Endothelial cell of umbilical vein (primary cell): ENCODE measurements around the gene LIPM. TPM values are rescaled to one million over a fixed set of nuclear protein-coding genes. Genes with fewer than 3 reads are reported as not detected.

Experiments used
- Bru-seq: library from RNA; stranded (reverse); fragments of 400-500 nt; gene quantifications from one replicate; lab custom pipeline; 2021; lab: Mats Ljungman, UMichigan
- BruChase-seq, 2 experiments: library from RNA; stranded (reverse); fragments of 400-500 nt; gene quantifications; one replicate each; lab custom pipeline; 2021; lab: Mats Ljungman, UMichigan
- BruUV-seq: library from RNA; stranded (reverse); fragments of 400-500 nt; replicated peaks from 2 replicates; lab custom pipeline; 2021; lab: Mats Ljungman, UMichigan
- CTCF ChIA-PET: fragments of 300-600, 350-600 bp; sonication (Branson Sonifier 250); formaldehyde crosslinking; loops from one replicate; lab custom pipeline; 2021; ENCODE audit warnings: antibody characterized with exemption, inconsistent platforms; lab: Charles Lee
- POLR2A ChIA-PET: fragments of 300-600, 350-600 bp; sonication (Branson Sonifier 250); formaldehyde crosslinking; loops from one replicate; lab custom pipeline; 2021; ENCODE audit warnings: antibody characterized with exemption, inconsistent platforms; lab: Charles Lee
- DNase-seq: peaks from one replicate; pipeline ENCODE4 v3.0.0-alpha.2; 2011; ENCODE audit warnings: low read depth, low spot score
- FAIRE-seq: peaks from 2 replicates; lab custom pipeline; 2011; peaks lifted over from hg19 to GRCh38; lab: Jason Lieb, UNC
- H2AFZ ChIP-seq: 2 replicates; pipeline ENCODE4 v1.6.0; 2012; ENCODE audit warnings: low read depth, low read length, control low read depth, inconsistent platforms
- H3K27ac ChIP-seq: 2 replicates; pipeline ENCODE4 v1.5.1; 2011; ENCODE audit warnings: low read depth, mild to moderate bottlenecking, control low read depth, low read length, moderate library complexity; ENCODE audit not compliant: insufficient read depth
- H3K27me3 ChIP-seq, 2 experiments: 2 replicates each; pipeline versions ENCODE4 v1.6.0 to v1.6.1; 2011; ENCODE audit warnings: low read length in 2 of 2, mixed read lengths in 1 of 2; ENCODE audit not compliant: control insufficient read depth in 2 of 2, insufficient read depth in 2 of 2
- H3K36me3 ChIP-seq, 2 experiments: 2 replicates in 1 of 2; 3 replicates in 1 of 2; pipeline ENCODE4 v1.5.1; 2011; ENCODE audit warnings: low read length in 2 of 2, mild to moderate bottlenecking in 1 of 2, moderate library complexity in 1 of 2; ENCODE audit not compliant: control insufficient read depth in 2 of 2, insufficient read depth in 2 of 2; ENCODE audit errors: extremely low read depth in 1 of 2
- H3K4me1 ChIP-seq: 3 replicates; pipeline ENCODE4 v1.5.1; 2011; ENCODE audit warnings: mild to moderate bottlenecking, low read length; ENCODE audit not compliant: control insufficient read depth, insufficient read depth; ENCODE audit errors: extremely low read depth
- H3K4me2 ChIP-seq: 2 replicates; pipeline ENCODE4 v1.6.1; 2011; ENCODE audit warnings: low read length, control low read depth, mixed read lengths; ENCODE audit not compliant: insufficient read depth
- H3K4me3 ChIP-seq, 3 experiments: fragments of 200-600 bp in 1 of 3; sonication (generic), shearing (Covaris generic) in 1 of 3; replicated peaks in 1 of 3; 2 replicates each; pipeline ENCODE4 v1.5.1; 2011 to 2016; ENCODE audit warnings: control low read depth in 3 of 3, low read length in 3 of 3, mild to moderate bottlenecking in 2 of 3, inconsistent platforms in 1 of 3, low read depth in 1 of 3, moderate library complexity in 1 of 3; ENCODE audit not compliant: insufficient read depth in 1 of 3
- H3K79me2 ChIP-seq: 2 replicates; pipeline ENCODE4 v1.6.0; 2012; ENCODE audit warnings: low read length, inconsistent platforms; ENCODE audit not compliant: control insufficient read depth, insufficient read depth
- H3K9ac ChIP-seq: replicated peaks from 2 replicates; pipeline ENCODE3; 2011; ENCODE audit warnings: low read length, control low read depth; ENCODE audit not compliant: insufficient read depth; ENCODE audit errors: extremely low read depth
- H3K9me1 ChIP-seq: replicated peaks from 3 replicates; pipeline ENCODE4 v1.6.0; 2011; ENCODE audit warnings: mild to moderate bottlenecking, low read length; ENCODE audit not compliant: control insufficient read depth, insufficient read depth; ENCODE audit errors: extremely low read depth
- H3K9me3 ChIP-seq: replicated peaks from 2 replicates; pipeline ENCODE4 v1.5.1; 2012; ENCODE audit warnings: low read length, inconsistent platforms; ENCODE audit not compliant: control insufficient read depth, insufficient read depth
- H4K20me1 ChIP-seq: replicated peaks from 2 replicates; pipeline ENCODE3; 2011; ENCODE audit warnings: mild to moderate bottlenecking, low read length; ENCODE audit not compliant: control insufficient read depth, insufficient read depth; ENCODE audit errors: extremely low read depth
- CTCF ChIP-seq, 2 donors: IDR thresholded peaks; 1 replicate in 1 of 2; 2 replicates in 1 of 2; pipeline ENCODE4 v1.5.1; 2011; ENCODE audit warnings: low read length in 2 of 2, mild to moderate bottlenecking in 2 of 2, moderate library complexity in 2 of 2, control low read depth in 1 of 2, inconsistent platforms in 1 of 2, low read depth in 1 of 2; ENCODE audit not compliant: insufficient read depth in 1 of 2; ENCODE audit errors: extremely low read depth in 1 of 2
- EZH2 ChIP-seq: IDR thresholded peaks from 2 replicates; pipeline ENCODE4 v1.6.1; 2012; ENCODE audit warnings: borderline replicate concordance, low read depth, mild to moderate bottlenecking, moderate library complexity, low read length, inconsistent platforms; ENCODE audit not compliant: severe bottlenecking
- FOS ChIP-seq: IDR thresholded peaks from 2 replicates; pipeline ENCODE4 v1.6.1; 2011; ENCODE audit warnings: mild to moderate bottlenecking, low read length, moderate library complexity, borderline replicate concordance; ENCODE audit not compliant: insufficient read depth
- POLR2AphosphoS5 ChIP-seq: IDR thresholded peaks from 2 replicates; pipeline ENCODE4 v1.6.1; 2012; ENCODE audit warnings: low read depth, mild to moderate bottlenecking, control low read depth, low read length, moderate library complexity; ENCODE audit not compliant: insufficient read depth
- dilution Hi-C: fragments of 300-500 bp; cut with MboI; formaldehyde crosslinking; loops from one replicate; pipeline ENCODE4 v1.15.0; 2019; ENCODE audit warnings: low sequenced_read_pairs; ENCODE audit not compliant: extremely low pct_ligation_motif_present
- intact Hi-C: fragments of 100-400 bp; cut with micrococcal nuclease; formaldehyde crosslinking; loops from one replicate; pipeline ENCODE4 v1.10.0; 2022
- long read RNA-seq: library from polyadenylated mRNA; stranded (forward); transcript quantifications from one replicate; pipeline ENCODE4 v2.0.0, GENCODE V29; 2021
- polyA minus RNA-seq, 3 experiments: library from RNA; depleted of rRNA, polyadenylated mRNA; stranded (reverse); fragments of >200 nt; gene quantifications; 1 replicate in 1 of 3; 2 replicates in 2 of 3; pipeline ENCODE4 v1.2.3, GENCODE V29; 2011
- polyA plus RNA-seq, 4 experiments: library from polyadenylated mRNA; depleted of rRNA in 3 of 4; stranded (reverse) in 3 of 4; unstranded in 1 of 4; fragments of >200 nt; gene quantifications; 2 replicates each; pipeline versions ENCODE4 v1.2.1 to v1.2.3, GENCODE V29; 2011 to 2012; ENCODE audit warnings: missing spikeins in 1 of 4
- total RNA-seq: library from RNA; stranded (reverse); gene quantifications from 2 replicates; pipeline ENCODE4 v1.2.3, GENCODE V29; 2021

LIPM gene
- total RNA-seq = not detected in 2 replicates
- polyA plus RNA-seq = not detected in 2 replicates
- polyA plus RNA-seq (2011; cell fraction: cytosol; rRNA removed) = not detected in 2 replicates
- not detected in 2 replicates for polyA plus RNA-seq (2011; cell fraction: nucleus; rRNA removed)
- polyA plus RNA-seq (2012) = not detected in 2 replicates
- polyA minus RNA-seq = not detected in 2 replicates
- polyA minus RNA-seq (2011; cell fraction: cytosol; rRNA and poly(A)+ RNA removed) = not detected
- not detected in 2 replicates for polyA minus RNA-seq (2011; cell fraction: nucleus; rRNA and poly(A)+ RNA removed)
- Bru-seq, nascent RNA = not detected
- BruChase-seq, experiment 1, labeled RNA remaining after a 6-hour chase = not detected
- BruChase-seq, experiment 2, labeled RNA remaining after a 2-hour chase = not detected
- long read RNA-seq = 0 reads

- dilution Hi-C loops (no loop called here), intact Hi-C loops (no loop called here)
- no peaks in the 10 kb centered on the region for H3K9me1 ChIP-seq
- H3K4me1 ChIP-seq = peaks cover 3% of the 10 kb centered on the region
- no peak within 1 kb of the TSS for H3K4me3 ChIP-seq
- H2AFZ ChIP-seq = no peak within 1 kb of the TSS
- H3K36me3 ChIP-seq = no peaks in the 10 kb centered on the region
- no peaks in the 10 kb centered on the region for H3K79me2 ChIP-seq
- H3K27ac ChIP-seq = no peak within 1 kb of the TSS
- no peaks in the 10 kb centered on the region for H3K9me3 ChIP-seq
- FAIRE-seq (no peak), DNase-seq (no peak)
- no peaks in the 10 kb centered on the region for H4K20me1 ChIP-seq
- CTCF ChIA-PET = interaction anchor here (1.0 to 1.6 kb wide), 5 partner anchors 13 to 238 kb away, joined by 4 to 7 read pairs (median 5); no protein-coding TSS in a partner anchor
- BruUV-seq = no TSS peak
- TF ChIP-seq EZH2 = no peak
- no peak for TF ChIP-seq POLR2AphosphoS5
- TF ChIP-seq FOS = no peak
- TF ChIP-seq CTCF (IDR thresholded peaks at IDR 0.05; ENCODE audit: extremely low read depth in 1 of 2, insufficient read depth in 1 of 2, low read depth in 1 of 2, low read length in 2 of 2) = no peak
- no peak within 1 kb of the TSS for H3K9ac ChIP-seq
- POLR2A ChIA-PET = no interaction called here
- H3K27me3 ChIP-seq = no peaks in the 10 kb centered on the region
- H3K4me2 ChIP-seq = no peak within 1 kb of the TSS
Observed at GRCh38 chr10:88802523-88803285, at the start of gene LIPM. TSS of gene LIPM (plus strand) at chr10:88802730. CDS start at chr10:88802897, 167 bp downstream.
